CD1c-positive myeloid dendritic cell (primary cell): ENCODE data around the gene THAP7.

Experiments used
- DNase-seq: peaks from one replicate; pipeline ENCODE4 v3.0.0-alpha.2; 2016; ENCODE audit errors: extremely low spot score

The THAP7 gene

GRCh38 chr22:20978419-20978818 is 23.5 kb downstream of the THAP7 start:
- DNase-seq, result no peak

GRCh38 chr22:20977516-20978170 is 24.3 kb downstream of the THAP7 start:
- no peak for DNase-seq

- no peak for DNase-seq
Observed at GRCh38 chr22:20977019-20977418, 24.9 kb downstream of the THAP7 start.

GRCh38 chr22:20976291-20976877 is 25.5 kb downstream of the THAP7 start:
- DNase-seq, result no peak

- DNase-seq, result no peak
Observed at GRCh38 chr22:20975541-20976290, 26.2 kb downstream of the THAP7 start.

- DNase-seq, result no peak
Observed at GRCh38 chr22:20974336-20974955, 27.5 kb downstream of the THAP7 start.

- DNase-seq, result no peak
Observed at GRCh38 chr22:20973634-20974286, 28.2 kb downstream of the THAP7 start.

GRCh38 chr22:20972933-20973577 is 28.9 kb downstream of the THAP7 start:
- DNase-seq, result no peak

GRCh38 chr22:20972014-20972694 is 29.8 kb downstream of the THAP7 start:
- peak; percentile 66 for DNase-seq

- no peak for DNase-seq
Observed at GRCh38 chr22:20970939-20971657, 30.8 kb downstream of the THAP7 start.

GRCh38 chr22:20968281-20968977 is 33.5 kb downstream of the THAP7 start:
- peak; percentile 66 for DNase-seq

- no peak for DNase-seq
Observed at GRCh38 chr22:20967697-20968211, 34.2 kb downstream of the THAP7 start.

- no peak for DNase-seq
Observed at GRCh38 chr22:20966883-20967696, 34.8 kb downstream of the THAP7 start, which contains the start of gene AIFM3. TSS of gene AIFM3 (plus strand) at chr22:20967255. CDS start at chr22:20967945, 690 bp downstream.

- no peak for DNase-seq
Observed at GRCh38 chr22:20965888-20966855, 35.7 kb downstream of the THAP7 start.

- DNase-seq, result no peak
Observed at GRCh38 chr22:20965104-20965887, 36.6 kb downstream of the THAP7 start.

- DNase-seq, result no peak
Observed at GRCh38 chr22:20964799-20965103, 37.2 kb downstream of the THAP7 start.
